HG02623 (cell line): ENCODE results near the gene LRRK1.
"Not testable (repeated sequence)": the region's sequence is repeated elsewhere in the genome, so short reads cannot be mapped to it uniquely, and the experiment has no call there.

ENCODE experiments used
- ATAC-seq: cut with Tn5 transposase; IDR thresholded peaks from one replicate; pipeline ENCODE4 v1.9.1; 2021; ENCODE audit warnings: moderate library complexity; ENCODE audit not compliant: unreplicated experiment

LRRK1 gene

GRCh38 chr15:101088271-101088670 is 169.1 kb downstream of the LRRK1 start:
- ATAC-seq: no peak

- peak; percentile 74 for ATAC-seq
Measured at GRCh38 chr15:101088788-101089578, 169.8 kb downstream of the LRRK1 start.

- no peak for ATAC-seq
Measured at GRCh38 chr15:101089579-101090427, 170.6 kb downstream of the LRRK1 start.

DNA sequence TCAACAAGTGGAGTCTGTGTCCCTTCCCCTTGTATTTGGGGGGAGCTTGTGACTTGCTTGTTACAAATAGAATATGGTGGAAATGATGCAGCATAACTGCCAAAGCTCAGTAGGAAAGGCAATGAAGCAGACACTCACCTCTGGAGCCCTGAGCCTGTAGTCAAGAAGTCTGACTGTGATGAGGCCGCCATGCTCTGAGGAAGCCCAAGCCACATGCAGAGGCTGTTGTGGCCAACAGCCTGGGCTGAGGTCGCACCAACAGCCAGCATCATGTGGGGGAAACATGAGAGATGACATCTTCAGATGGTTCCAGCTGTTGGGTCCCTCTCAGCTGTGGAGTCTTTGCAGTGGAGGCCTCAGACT is 171.3 kb downstream of the LRRK1 start:
- ATAC-seq: no peak

GRCh38 chr15:101091080-101092017 is 172.2 kb downstream of the LRRK1 start:
- ATAC-seq: no peak

DNA sequence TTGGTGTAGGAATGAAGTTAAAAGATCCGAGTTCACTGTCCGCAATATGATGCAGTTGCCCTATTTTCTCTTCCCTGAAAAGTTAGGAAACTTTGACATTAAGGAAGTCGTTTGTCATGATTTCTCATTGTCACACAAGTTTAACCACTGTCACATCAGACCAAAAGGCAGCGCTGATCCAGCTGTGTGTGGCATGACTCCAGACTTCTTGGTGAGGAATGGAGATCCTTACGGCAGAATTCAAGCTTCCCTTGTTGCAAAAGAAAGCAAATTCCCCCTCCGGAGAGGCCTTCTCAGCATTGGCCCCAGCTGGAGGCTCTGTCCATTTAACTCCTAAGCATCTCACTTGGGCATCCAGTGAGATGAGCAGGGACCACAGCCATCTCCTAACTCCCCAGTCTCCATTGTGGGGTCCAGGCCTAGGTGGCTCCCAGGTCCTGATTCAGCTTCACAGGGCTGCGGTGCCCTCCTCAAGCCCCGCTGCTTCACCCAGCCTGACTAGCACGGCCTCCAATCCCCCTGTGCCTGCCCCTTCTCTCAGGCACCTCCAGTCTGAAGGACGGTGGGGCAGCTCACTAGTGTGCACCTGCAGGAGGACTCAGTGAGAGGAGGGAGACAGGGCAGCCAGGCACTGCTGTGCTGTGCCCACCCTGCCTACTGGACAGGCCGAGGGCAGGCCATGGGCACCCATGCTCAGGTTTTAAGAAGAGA is 173.2 kb downstream of the LRRK1 start:
- ATAC-seq: no peak

- ATAC-seq: no peak
Measured at GRCh38 chr15:101092867-101093202, 173.7 kb downstream of the LRRK1 start.

- ATAC-seq: no peak
Measured at GRCh38 chr15:101093958-101094357, 174.8 kb downstream of the LRRK1 start.

GRCh38 chr15:101095796-101096406 is 176.7 kb downstream of the LRRK1 start:
- ATAC-seq: not testable (repeated sequence)

DNA sequence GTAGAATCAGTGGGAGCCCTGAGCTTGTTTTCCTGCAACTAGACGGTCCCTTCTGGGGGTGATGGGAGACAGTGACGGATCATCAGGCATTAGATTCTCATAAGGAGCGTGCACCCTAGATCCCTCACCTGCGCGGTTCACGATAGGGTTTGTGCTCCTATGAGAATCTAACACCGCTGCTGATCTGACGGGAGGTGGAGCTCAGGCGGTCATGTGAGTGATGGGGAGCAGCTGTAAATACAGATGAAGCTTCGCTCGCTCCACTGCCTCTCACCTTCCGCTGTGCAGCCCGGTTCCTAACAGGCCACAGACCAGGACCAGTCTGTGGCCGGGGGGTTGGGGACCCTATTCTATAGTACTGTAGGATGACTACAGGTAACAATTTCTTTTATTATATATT is 178.0 kb downstream of the LRRK1 start:
- no peak for ATAC-seq

DNA sequence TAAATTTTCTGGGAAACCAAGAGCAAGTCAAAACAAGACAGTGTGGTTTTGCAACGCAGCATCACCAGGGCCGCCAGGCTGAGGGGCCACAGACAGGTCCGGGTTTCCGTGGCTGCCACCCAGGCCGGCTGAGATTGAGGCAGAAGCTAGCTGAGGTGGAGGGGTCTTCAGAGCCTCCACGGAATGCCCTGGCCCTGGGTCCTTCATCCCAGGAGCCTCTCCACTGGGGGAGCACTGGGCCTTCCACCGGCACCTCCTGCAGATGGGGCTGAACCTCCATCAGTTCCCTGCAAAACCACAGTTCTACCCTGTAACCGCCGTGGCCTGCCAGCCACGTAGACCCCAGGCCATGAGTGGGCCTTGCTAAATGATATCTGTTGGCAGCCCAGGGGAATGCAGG is 180.0 kb downstream of the LRRK1 start:
- no peak for ATAC-seq

GRCh38 chr15:101100118-101100517 is 181.0 kb downstream of the LRRK1 start:
- no peak for ATAC-seq

DNA sequence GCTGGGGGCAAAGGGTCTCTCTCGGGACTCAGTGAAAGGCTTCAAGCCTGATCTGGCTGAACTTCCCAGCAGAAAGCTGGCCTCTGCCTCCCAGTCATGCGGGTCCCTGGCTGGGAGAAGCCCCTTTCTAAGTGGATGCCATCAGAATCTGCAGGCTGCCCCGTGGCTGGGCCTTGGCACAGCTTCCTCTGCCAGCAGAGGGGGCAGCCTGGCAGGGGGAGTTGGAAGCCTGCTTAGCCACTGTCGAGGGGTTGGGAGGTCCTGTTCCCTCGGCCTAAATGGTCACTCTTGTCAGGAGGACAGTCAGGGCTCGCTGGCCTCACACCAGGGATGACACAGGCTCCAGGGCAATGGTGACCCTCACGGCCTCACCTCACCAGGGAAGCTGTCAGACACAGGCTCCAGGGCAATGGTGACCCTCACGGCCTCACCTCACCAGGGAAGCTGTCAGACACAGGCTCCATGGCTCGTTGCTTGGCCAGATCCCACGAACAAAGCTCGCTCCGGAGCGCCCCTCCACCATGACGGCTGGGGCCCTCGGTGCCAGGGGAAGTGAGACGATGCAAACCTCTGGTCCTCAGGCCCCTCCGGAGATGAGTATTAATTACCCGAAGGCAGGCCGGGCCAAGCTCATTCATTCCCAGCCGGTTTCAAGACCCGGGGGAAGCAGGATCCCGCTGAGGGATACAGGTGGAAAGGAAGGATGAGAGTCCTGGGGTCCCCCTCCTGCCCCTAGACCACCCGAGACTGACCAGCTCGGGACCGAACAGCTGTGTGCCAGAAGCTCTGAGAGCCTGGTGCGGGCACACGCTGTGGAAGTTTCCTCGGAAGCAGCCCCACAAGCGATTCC is 181.7 kb downstream of the LRRK1 start:
- ATAC-seq: no peak

DNA sequence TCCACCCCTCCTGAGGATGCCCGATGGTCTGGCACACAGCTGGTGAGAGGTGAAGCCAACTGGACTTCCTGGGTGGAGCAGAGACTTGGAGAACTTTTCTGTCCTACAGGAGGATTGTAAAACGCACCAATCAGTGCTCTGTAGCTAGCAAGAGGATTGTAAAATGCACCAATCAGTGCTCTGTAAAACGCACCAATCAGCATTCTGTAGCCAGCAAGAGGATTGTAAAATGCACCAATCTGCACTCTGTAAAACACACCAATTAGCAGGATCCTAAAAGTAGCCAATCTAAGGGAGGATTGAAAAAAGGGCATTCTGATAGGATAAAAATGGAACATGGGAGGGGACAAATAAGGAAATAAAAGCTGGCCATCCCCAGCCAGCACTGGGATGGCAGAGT is 182.5 kb downstream of the LRRK1 start:
- ATAC-seq: no peak

DNA sequence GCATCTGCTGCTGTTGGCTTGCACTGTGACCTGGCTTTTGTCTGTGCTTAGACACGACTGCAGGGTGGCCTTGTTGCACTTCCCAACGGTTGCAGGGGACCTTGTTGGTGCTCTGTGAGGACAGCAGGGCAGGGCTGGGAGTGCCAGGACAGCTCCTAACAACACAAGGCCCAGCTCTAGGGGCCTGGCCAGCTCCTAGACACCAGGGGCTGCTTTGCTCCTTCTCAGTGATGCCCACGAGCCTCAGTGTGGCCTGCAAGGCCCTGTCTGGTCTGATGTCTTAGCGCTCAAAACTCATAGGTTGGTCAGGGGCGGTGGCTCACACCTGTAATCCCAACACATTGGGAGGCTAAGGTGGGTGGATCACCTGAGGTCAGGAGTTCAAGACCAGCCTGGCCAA is 183.6 kb downstream of the LRRK1 start:
- ATAC-seq: no peak

- ATAC-seq: no peak
Measured at GRCh38 chr15:101103598-101103997, 184.4 kb downstream of the LRRK1 start.

DNA sequence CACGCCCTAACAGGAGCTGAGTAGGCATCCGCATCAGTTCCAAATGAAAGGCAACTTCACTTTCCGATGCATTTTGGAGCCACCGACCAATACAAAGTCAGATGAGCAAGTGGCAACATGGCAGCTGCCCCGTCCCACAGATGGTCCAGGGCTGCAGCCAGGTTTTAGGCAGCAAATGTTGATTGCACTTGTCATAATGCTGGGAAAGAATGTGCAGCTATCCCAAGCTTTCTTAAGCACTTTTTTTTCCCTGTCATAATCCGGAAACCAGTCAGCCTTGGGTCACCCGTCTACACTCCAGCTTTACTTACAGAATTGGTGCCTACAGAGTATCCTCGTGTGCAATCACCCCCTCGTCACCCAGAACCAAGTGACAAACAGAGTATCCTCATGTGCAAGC is 185.0 kb downstream of the LRRK1 start:
- no peak for ATAC-seq

DNA sequence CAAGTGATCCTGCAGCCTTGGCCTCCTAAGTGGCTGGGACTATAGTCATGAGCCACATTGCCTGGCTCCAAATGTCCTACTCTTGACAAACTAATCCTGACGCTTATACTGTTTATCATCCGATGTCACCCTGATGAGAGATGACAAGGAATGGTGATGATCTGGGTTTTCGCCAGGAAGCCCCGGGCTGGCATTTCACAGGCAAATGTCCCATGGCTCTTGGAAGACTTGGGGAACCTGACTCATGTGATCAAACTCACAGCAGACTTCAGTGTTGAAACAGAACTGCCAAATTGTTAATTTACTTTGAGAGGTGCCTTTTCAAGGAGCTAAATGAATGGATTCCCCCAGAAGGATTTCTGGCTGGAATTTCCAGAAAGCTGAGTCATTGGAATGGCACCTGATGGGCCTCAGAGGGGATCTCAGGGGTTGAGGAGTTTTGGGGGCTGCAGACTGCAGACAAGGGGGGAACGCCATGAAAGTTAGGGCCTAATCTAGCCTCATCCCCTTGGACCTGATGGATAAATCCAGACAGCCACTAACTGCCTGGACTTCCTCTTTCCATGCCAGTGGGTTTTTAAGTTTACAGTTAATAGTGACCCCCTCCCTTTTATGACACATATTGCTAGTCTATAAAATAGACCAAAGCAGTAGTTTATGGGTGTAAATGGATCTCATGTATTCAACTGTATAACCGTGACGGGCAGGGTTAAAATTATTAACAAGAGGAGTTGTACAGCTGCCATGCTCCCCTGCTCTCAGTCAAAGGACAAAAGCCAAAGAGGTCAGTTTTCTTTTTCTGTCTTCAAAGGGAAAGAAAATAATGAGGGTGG is 186.1 kb downstream of the LRRK1 start:
- no peak for ATAC-seq
